ENCODE results near the gene MAP6D1. TPM values are rescaled to one million over a fixed set of nuclear protein-coding genes. Genes with fewer than 3 reads are reported as not detected.

Gene MAP6D1
- total RNA-seq, 1 experiment from 2014 or later: 7.1 TPM

GRCh38 chr3:183818041-183818620, 7.2 kb downstream of the MAP6D1 start:
- Histone ChIP-seq H4K91ac (ENCODE audit: insufficient read length, low read depth, low read length) (no peak overlapping the region), H3K9me3 (ENCODE audit: control insufficient read depth, low read depth, low read length) (no peaks in the 10 kb centered on the region), H3K9ac (ENCODE audit: extremely low read depth, insufficient read length, low read length) (no peak overlapping the region), H3K14ac (ENCODE audit: insufficient read depth, low read length) (no peak overlapping the region; the same call in 1 of the 2 replicates), H2BK20ac (ENCODE audit: low read depth, low read length, poor library complexity, severe bottlenecking) (no peak overlapping the region), H2AK5ac (ENCODE audit: insufficient read length, low read length) (no peak overlapping the region), H3K4me1 (ENCODE audit: insufficient read depth, low read length) (no peaks in the 10 kb centered on the region), H2AFZ (ENCODE audit: low read length) (no peak overlapping the region), H2BK120ac (ENCODE audit: low read depth, low read length, poor library complexity, severe bottlenecking) (no peak overlapping the region), H3K18ac (ENCODE audit: insufficient read length, low read depth, low read length) (no peak overlapping the region), H3K79me2 (ENCODE audit: insufficient read depth, low read length) (no peaks in the 10 kb centered on the region), H2BK15ac (ENCODE audit: low read depth, low read length) (no peak overlapping the region), H3K27ac (ENCODE audit: insufficient read length, low read depth, low read length) (no peak overlapping the region), H3K4me2 (ENCODE audit: insufficient read depth, insufficient read length, low read length) (no peak overlapping the region), H2BK12ac (ENCODE audit: insufficient read length, low read depth, low read length) (no peak overlapping the region), H4K20me1 (ENCODE audit: control insufficient read depth, insufficient read depth, insufficient read length) (no peaks in the 10 kb centered on the region), H3T11ph (ENCODE audit: low read length) (no peak overlapping the region), H3K27me3 (ENCODE audit: insufficient read depth, low read length) (no peaks in the 10 kb centered on the region), H3K79me1 (ENCODE audit: insufficient read depth, low read depth, low read length, poor library complexity, severe bottlenecking) (no peaks in the 10 kb centered on the region), H3K56ac (ENCODE audit: insufficient read length, low read depth, low read length) (no peak overlapping the region), H4K8ac (replicated peaks; ENCODE audit: insufficient read length, low read depth, low read length) (no peak overlapping the region), H2BK5ac (ENCODE audit: insufficient read length, low read length) (no peak overlapping the region), H3K23me2 (ENCODE audit: insufficient read length, low read depth, low read length, poor library complexity, severe bottlenecking) (no peaks in the 10 kb centered on the region), H4K5ac (ENCODE audit: insufficient read length, low read depth, low read length) (no peak overlapping the region), H3K23ac (ENCODE audit: insufficient read length, low read depth, low read length) (no peak overlapping the region), H3K4ac (ENCODE audit: low read depth, low read length) (no peak overlapping the region)
- peaks cover 0 to 28% (median 19%) of the 10 kb centered on the region in 3 experiments; a peak in 6 of 7 replicates for H3K36me3 Mint-ChIP-seq (ENCODE audit: insufficient read depth in 1 of 3, low read depth in 3 of 3)
- no peaks in the 10 kb centered on the region; the same call in none of the 2 replicates for H3K27me3 Mint-ChIP-seq (ENCODE audit: low read depth)
- H3K9me3 Mint-ChIP-seq: no peaks in the 10 kb centered on the region
- DNase-seq: no peak
- no peak for TF ChIP-seq CTCF (conservative IDR thresholded peaks at IDR 0.05)
- H3K4me3 Mint-ChIP-seq: no peak overlapping the region
- H3K27ac Mint-ChIP-seq: peak overlapping the region in 1 of 3 experiments; percentile 79; a peak in 1 of 7 replicates
- H3K4me1 Mint-ChIP-seq: peaks cover 4 to 9% of the 10 kb centered on the region in 2 experiments
- WGBS (ENCODE audit: extremely low coverage, insufficient read length, low lambda C conversion rate): no CpG with 5 or more reads among the region's 14 CpGs

All from H9 (cell line).